H7 (cell line): ENCODE data around the gene FRS3. TPM values are rescaled to one million over a fixed set of nuclear protein-coding genes. Genes with fewer than 3 reads are reported as not detected.
"Not testable (repeated sequence)": the region's sequence is repeated elsewhere in the genome, so short reads cannot be mapped to it uniquely, and the experiment has no call there.

Experiments used
- DNase-seq: peaks from one replicate; pipeline ENCODE4 v3.0.0; 2012
- H3K27me3 ChIP-seq: 2 replicates; pipeline ENCODE4 v1.6.0; 2011; ENCODE audit warnings: mild to moderate bottlenecking, low read length; ENCODE audit not compliant: control insufficient read depth, insufficient read depth
- H3K36me3 ChIP-seq: replicated peaks from 2 replicates; pipeline ENCODE4 v1.5.1; 2011; ENCODE audit warnings: low read length; ENCODE audit not compliant: control insufficient read depth, insufficient read depth
- H3K4me3 ChIP-seq: 2 replicates; pipeline ENCODE4 v1.5.1; 2011; ENCODE audit warnings: low read depth, mild to moderate bottlenecking, control low read depth, low read length, moderate library complexity; ENCODE audit not compliant: insufficient read depth
- total RNA-seq: library from RNA; depleted of rRNA; stranded (reverse); fragments of >200 nt; shearing (Covaris generic); gene quantifications from 2 replicates; pipeline ENCODE4 v1.2.3, GENCODE V29; 2014

FRS3 gene
- total RNA-seq, 1 experiment from 2014 or later: 2.2 TPM

DNA sequence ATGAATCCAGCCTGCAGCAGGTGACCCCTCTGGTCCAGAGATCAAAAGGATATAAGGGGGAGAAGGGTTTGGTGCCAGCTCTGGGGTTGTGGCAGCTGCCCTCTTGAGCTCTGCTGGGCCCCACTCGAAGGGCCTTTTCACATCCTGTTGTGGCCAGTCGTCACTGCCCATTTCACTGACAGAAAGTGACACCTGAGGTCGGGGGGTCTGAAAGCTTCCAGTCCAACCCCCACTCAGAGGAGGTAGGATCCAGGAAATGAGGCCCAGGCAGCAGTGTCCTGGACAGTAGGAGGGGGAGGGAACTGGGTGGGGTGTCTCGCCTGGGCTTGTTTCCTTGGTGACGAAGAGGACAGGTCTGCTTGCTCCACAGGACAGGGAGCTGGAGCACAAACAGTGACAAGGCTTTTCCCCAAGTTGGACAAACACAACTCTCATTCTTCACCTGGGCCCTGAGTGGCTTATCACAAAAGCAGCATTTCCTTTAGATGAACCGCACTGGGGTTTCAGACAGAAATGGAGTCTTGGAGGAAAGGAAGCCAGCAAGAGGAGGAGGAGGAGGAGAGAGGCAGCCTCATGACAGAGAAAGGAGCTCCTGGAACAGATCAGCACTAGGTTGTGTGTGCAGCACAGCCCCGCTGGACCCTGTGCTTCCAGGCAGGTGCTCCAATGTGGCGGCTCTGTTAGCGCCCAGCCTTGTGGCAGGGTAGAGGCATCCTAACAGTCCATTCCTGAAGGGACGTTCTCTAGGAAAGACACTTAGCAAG, 11.0 kb downstream of the FRS3 start:
- no peak for DNase-seq

DNA sequence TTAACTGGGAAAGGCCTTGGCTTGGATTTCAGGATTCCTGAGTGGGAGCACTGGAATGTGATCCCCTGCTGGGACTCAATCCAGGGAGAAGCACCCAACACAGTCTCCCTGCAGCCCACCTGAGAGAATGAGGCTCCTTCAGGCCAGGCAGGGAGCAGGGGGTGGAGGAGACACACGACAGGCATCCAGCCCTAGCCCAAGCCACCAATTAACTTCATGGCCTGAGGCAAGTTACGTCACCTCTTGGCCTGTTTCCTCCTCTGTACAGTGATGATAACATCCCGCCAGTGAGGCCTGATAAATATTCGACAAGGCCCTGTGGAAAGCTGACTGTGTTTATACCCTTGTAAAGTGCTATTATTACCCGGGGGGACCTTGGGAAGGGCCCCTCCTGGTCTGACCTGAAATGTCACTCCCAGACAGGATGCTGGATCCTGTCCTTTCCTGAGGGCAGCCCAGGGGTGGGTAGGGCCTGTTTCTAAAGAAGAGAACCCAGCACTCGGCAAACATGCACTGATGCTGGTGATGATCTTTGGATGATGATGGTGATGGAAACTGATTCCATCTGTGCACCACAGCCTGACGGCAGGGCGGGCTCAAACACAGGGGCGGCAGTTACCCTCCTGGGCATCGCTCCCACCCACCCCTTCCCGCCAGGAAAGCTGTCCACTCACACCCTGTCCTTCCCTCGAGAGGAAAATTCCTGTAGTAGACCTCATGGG, 12.4 kb downstream of the FRS3 start:
- Histone ChIP-seq H3K4me3 (no peak overlapping the region), H3K27me3 (no peaks in the 10 kb centered on the region), H3K36me3 (no peaks in the 10 kb centered on the region; the same call in 1 of the 2 replicates)
- DNase-seq: no peak

More for the DNA sequence above, 11.0 kb downstream of the FRS3 start:
- H3K4me3 ChIP-seq: no peak overlapping the region
- no peaks in the 10 kb centered on the region for H3K27me3 ChIP-seq
- no peaks in the 10 kb centered on the region; the same call in none of the 2 replicates for H3K36me3 ChIP-seq

DNA sequence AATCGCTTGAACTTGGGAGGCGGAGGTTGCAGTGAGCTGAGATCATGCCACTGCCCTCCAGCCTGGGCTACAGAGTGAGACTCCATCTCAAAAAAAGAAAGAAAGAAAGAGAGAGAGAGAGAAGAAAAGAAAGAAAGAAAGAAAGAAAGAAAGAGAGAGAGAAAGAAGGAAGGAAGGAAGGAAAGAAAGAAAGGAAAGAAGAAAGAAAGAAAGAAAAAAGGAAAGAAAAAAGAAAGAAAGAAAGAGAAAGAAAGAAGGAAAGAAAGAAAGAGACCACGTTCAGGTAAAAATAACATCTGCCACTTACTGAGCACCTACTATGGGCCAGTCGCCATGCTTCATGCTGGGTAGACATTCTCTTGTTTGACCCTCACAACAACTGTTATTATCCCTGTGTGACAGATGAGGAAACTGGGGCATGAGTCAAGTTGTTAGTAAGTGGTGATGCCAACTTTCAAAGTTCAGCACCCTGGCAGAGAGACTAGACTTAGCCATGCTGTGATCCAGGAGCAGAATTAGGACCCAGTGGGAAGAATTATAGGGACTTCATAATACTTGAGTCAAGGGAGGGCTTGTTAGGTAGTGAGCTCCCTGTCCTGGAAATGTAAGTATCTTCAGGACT, 13.5 kb downstream of the FRS3 start:
- DNase-seq, H3K4me3 ChIP-seq, H3K27me3 ChIP-seq, H3K36me3 ChIP-seq: not testable (repeated sequence)

DNA sequence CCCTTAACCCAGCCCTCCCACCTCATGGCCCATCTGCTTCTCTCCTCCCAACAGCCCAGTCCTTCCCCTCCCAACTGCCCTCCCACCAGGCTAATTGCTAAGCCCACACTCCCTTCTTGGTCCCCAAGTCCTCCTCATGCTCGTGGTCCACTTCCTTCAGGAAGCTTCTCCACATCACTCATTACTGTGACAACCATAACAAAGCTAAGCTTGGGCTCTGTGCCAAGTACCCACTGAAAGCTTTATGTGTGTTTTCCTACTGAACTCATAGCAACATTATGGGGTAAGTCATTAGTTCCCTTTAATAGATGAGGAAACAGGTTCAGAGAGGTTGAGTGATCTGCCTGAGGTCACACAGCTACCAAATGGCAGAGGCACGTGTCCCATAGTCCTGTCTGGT, 16.2 kb downstream of the FRS3 start:
- no peak for DNase-seq
- H3K36me3 ChIP-seq: no peaks in the 10 kb centered on the region
- no peak overlapping the region for H3K4me3 ChIP-seq
- no peaks in the 10 kb centered on the region for H3K27me3 ChIP-seq

DNA sequence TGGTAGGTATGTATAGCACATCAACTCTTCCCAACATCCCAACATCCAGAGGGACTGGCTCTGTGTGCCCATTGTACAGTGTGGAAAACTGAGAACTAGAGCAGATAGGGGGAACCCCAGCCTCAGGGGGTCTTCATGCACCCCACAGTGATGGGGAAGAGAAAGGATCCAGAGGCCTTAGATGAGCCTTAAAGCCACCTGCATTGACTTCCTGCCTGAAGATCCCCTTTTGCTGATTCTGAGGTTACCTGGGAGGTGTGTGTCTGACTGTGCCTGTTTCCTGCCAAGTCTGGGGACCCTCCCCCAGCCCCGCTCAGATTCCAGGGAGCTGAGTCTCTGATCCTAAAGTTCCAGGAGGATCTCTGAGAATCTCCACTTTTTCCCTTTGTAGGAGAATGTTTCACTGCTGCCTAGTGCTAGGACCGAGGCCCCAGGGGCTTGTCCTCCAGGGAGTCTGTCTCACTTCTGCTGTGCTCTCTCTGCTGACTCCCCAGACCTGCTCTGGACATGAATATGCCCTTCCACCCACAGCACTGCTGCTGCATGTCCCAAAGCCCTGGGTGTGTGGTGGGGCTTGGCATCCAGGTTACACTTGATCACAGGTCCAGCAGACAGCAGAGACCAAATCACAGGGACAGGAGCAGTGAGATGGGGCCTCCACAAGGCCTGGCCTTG, 19.7 kb downstream of the FRS3 start:
- Histone ChIP-seq H3K27me3 (no peaks in the 10 kb centered on the region; the same call in 1 of the 2 replicates), H3K36me3 (no peaks in the 10 kb centered on the region), H3K4me3 (no peak overlapping the region)
- DNase-seq: no peak

DNA sequence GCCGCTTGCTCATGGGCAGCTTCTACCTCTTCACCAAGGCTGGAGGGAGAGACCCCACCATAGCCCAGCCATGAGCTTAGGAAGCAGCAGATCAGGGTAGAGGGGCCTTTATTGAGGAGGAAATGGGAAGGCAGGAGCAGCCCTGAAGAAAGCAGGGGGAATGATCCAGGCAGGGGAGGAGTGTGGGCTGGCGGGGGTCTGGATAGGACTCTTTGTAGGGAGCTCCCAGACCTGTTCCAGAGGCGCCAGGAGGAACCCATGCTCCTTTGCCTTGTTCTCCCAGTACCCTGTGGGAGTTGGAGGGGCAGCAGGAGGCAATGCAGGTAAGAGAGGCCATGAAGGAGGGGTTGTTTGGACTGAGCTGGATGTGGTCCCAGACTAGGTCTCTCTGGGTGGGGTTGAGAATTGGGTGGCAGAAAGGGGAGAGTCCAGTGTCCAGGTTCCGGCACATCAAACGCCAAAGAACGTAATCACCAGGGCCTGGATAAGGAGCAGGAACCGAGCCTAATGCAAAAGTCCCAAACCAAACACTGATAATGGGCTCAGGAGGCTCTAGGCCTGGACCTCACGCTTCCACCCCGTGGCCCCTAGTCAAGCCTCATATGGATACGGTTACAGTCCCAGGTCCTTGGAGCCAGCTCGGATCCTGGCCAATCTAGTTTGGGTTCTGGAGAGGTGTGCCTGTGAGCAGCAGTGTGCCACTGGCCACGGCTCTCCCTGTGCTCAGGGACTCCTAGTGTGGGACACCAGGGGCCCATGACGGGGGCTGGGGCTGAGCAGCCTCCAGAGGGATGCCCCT, 20.4 kb downstream of the FRS3 start:
- no peaks in the 10 kb centered on the region for H3K36me3 ChIP-seq
- H3K27me3 ChIP-seq: no peaks in the 10 kb centered on the region; the same call in 1 of the 2 replicates
- no peak for DNase-seq
- H3K4me3 ChIP-seq: no peak overlapping the region

DNA sequence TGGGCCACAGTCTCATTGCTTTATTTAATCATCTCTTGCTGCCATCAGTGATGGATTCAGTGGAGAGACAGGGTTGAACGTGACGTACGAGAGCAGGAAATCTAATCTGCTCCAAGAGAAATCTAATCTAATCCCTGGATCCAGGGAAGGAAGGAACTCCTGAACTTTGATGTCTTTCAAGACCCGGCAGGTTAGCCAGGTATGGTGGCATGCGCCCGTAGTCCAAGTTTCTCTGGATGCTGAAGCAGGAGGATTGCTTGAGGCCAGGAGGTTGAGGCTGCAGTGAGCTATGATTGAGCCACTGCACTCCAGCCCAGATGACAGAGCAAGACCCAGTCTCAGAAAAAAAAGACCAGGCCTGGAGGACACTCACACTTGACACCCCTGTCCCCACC, 21.1 kb downstream of the FRS3 start:
- no peak for DNase-seq
- Histone ChIP-seq H3K36me3 (no peaks in the 10 kb centered on the region), H3K4me3 (no peak overlapping the region), H3K27me3 (no peaks in the 10 kb centered on the region; the same call in 1 of the 2 replicates)

DNA sequence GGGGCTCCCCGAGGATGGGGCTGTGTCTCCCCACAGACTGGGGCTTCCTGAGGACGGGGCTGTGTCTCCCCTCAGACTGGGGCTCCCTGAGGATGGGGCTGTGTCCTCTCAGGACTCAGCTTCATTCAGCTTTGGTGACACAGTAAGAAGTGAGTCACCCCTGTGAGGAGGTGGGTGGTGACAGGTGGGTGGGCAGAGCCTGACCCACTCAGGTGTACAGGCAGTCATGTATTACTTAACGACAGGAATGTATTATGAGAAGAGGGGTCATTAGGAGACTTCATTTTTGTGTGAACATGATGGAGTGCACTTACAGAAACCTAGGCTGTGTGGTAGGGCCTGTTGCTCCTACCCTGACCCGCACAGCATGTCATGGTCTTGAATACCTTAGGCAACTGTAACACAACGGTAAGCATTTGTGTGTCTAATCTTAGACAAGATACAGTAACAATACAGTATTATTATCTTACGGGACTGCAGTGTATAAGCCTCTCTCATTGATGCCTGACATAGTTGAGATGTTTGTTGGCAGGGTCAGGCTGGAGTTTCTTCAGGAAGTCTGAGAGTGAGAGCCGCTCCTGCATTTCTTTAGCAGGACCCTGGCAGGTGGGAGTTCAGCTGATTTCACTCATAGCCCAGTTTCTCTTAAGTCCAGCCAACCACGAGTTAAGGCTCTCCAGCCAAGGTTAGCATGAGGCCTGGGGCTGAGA, 21.6 kb downstream of the FRS3 start:
- Histone ChIP-seq H3K36me3 (no peaks in the 10 kb centered on the region), H3K4me3 (no peak overlapping the region), H3K27me3 (no peaks in the 10 kb centered on the region; the same call in 1 of the 2 replicates)
- DNase-seq: no peak

DNA sequence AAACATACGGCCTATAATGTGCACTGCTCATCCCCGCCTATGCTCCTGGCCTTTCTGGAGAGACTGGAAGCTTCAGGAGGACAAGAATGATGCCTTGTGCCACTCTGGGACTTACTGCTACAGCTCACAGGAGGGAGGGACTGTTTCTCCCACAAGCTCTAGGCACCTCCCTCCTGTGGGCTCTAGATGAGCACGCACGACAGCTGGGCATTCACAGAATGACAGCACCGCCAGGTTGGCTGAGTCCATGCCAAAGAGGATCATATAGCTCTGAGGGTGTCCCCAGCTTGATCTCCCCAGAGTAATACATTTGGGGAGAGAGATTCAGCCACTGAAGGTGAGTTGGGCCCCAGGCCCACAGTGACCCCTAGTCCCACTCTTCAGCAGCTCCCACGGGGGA, 22.4 kb downstream of the FRS3 start:
- DNase-seq: no peak
- Histone ChIP-seq H3K4me3 (no peak overlapping the region), H3K36me3 (no peaks in the 10 kb centered on the region), H3K27me3 (no peaks in the 10 kb centered on the region; the same call in 1 of the 2 replicates)

DNA sequence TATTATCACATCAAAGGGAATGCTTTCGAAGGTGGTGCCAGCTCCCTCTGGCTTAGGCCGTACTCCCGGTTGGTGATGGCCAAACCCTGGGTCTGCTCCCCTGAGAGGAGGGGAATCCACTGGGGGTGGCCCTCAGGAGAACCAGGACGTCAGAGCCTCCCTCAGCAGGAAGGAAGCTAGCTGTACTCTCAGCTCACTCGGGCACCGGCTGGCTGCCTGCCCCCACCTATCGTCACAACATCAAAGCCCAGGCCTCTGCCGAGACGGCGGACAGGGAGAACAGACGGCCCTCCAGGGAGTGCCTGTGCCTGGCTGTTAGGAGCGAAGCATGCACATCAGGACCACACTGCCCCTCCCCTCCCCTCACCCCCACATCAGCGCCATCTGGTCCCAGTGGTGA, 23.3 kb downstream of the FRS3 start:
- Histone ChIP-seq H3K36me3 (no peaks in the 10 kb centered on the region), H3K4me3 (no peak overlapping the region), H3K27me3 (no peaks in the 10 kb centered on the region; the same call in 1 of the 2 replicates)
- no peak for DNase-seq

DNA sequence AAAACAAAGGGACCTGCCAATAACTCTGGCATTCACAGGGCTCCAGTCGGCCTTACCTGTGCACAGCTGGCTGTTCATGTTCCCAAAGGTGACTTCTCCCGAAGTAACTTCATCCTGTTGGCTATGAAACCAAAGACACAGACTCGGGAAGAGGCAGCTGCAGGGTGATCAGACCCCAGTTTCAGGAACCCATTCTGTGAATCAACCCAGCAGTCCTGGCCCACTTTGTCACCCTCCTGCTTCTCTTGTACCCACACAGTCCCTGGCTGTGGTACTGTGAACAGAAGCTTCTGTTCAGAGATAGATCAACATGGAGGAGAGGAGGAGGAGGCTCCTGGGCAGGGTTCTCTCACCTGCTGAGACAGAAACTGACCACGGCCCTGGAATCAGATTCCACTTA, 23.8 kb downstream of the FRS3 start:
- no peak for DNase-seq
- no peaks in the 10 kb centered on the region; the same call in 1 of the 2 replicates for H3K27me3 ChIP-seq
- no peak overlapping the region for H3K4me3 ChIP-seq
- H3K36me3 ChIP-seq: no peaks in the 10 kb centered on the region

DNA sequence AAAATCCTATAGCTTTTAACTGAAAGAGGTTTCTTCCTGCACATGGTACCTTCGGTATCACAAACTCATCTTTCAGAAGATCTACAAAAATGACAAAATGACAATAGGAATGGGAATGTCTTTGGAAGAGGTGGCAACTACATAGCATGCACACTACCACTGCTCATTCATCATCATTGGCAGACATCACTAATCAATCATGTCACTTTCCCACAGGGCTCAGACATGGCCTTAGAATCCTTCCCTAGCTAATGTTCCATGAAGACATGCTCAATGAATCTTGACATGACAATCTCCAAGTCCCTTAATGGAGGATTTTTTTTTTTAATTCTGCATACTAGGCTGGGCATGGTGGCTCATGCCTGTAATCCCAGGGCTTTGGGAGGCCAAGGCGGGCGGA, 29.3 kb downstream of the FRS3 start:
- Histone ChIP-seq H3K4me3 (no peak overlapping the region), H3K36me3 (no peaks in the 10 kb centered on the region), H3K27me3 (no peaks in the 10 kb centered on the region; the same call in 1 of the 2 replicates)
- no peak for DNase-seq

DNA sequence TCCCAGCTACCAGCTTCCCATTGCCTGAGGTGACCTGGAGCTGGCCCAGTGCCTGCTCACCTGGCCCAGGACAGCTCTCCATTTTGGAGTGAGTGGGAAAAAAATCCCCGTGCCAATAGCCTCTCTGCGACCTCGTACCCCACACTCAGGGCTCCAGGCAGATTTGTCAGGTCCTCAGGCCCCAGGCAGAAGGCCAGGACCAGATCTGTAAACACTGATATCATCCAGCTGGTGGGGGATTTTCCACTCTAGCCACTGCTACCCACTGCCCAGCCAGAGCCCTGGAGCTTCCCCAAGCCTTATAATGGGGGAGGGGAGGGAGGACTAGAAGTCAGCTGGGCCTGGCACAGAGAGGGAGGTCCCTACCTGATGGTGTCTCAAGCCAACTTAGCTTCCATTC, 31.2 kb downstream of the FRS3 start:
- no peak overlapping the region for H3K4me3 ChIP-seq
- DNase-seq: no peak
- no peaks in the 10 kb centered on the region for H3K36me3 ChIP-seq
- no peaks in the 10 kb centered on the region; the same call in 1 of the 2 replicates for H3K27me3 ChIP-seq
